BJ (cell line): ENCODE data around the gene RAET1E. TPM values are rescaled to one million over a fixed set of nuclear protein-coding genes. Genes with fewer than 3 reads are reported as not detected.
"Not testable (repeated sequence)": the region's sequence is repeated elsewhere in the genome, so short reads cannot be mapped to it uniquely, and the experiment has no call there.

ENCODE experiments used
- CTCF ChIA-PET: fragments of 350-600 bp; formaldehyde crosslinking; extraction: SDS; loops from one replicate; lab custom pipeline; 2021; ENCODE audit warnings: antibody characterized with exemption, inconsistent platforms; lab: Yijun Ruan, JAX
- POLR2A ChIA-PET: fragments of 300-600 bp; sonication (Branson Sonifier 250); formaldehyde crosslinking; extraction: SDS; loops from one replicate; lab custom pipeline; 2021; ENCODE audit warnings: antibody characterized with exemption; lab: Charles Lee
- DNase-seq: peaks from one replicate; pipeline ENCODE4 v3.0.0-alpha.2; 2011; ENCODE audit warnings: low read depth
- H3K27me3 ChIP-seq: 2 replicates; pipeline ENCODE4 v1.6.0; 2011; ENCODE audit warnings: low read length; ENCODE audit not compliant: control insufficient read depth, insufficient read depth
- H3K36me3 ChIP-seq: 2 replicates; pipeline ENCODE4 v1.5.1; 2011; ENCODE audit warnings: low read length; ENCODE audit not compliant: control insufficient read depth, insufficient read depth
- H3K4me3 ChIP-seq: 2 replicates; pipeline ENCODE4 v1.5.1; 2011; ENCODE audit warnings: low read depth, mild to moderate bottlenecking, control low read depth, low read length
- CTCF ChIP-seq: IDR thresholded peaks from 2 replicates; pipeline ENCODE4 v1.5.1; 2011; ENCODE audit warnings: low read depth, mild to moderate bottlenecking, control low read depth, inconsistent platforms, low read length, moderate library complexity; ENCODE audit not compliant: insufficient read depth
- polyA plus RNA-seq: library from polyadenylated mRNA; depleted of rRNA; stranded (reverse); fragments of >200 nt; gene quantifications from 2 replicates; pipeline ENCODE4 v1.2.3, GENCODE V29; 2011

The RAET1E gene
- polyA plus RNA-seq, 1 experiment, result 0.31 TPM

- no peak for TF ChIP-seq CTCF
- Histone ChIP-seq H3K27me3 (no peaks in the 10 kb centered on the region), H3K36me3 (no peaks in the 10 kb centered on the region), H3K4me3 (peak within 1 kb of the TSS; percentile 65)
- DNase-seq, result no peak
- CTCF ChIA-PET, result interaction anchor here (0.7 to 3.8 kb wide), 8 partner anchors 14 to 474 kb away, joined by 3 to 27 read pairs (median 6); no protein-coding TSS in a partner anchor
- POLR2A ChIA-PET, result no interaction called here
Observed at GRCh38 chr6:149863698-149864577, 34.0 kb downstream of the RAET1E start, which contains the start of gene LRP11. TSS of gene LRP11 (minus strand) at chr6:149864359. CDS start at chr6:149864020, 339 bp downstream.

- POLR2A ChIA-PET, result no interaction called here
- TF ChIP-seq CTCF, result no peak
- DNase-seq, result no peak
Observed at GRCh38 chr6:149862922-149863697, 34.8 kb downstream of the RAET1E start.

GRCh38 chr6:149862424-149862738 lies 35.5 kb downstream of the RAET1E start:
- H3K27me3 ChIP-seq, DNase-seq, H3K36me3 ChIP-seq, POLR2A ChIA-PET: not testable (repeated sequence)
- peak overlapping the region; percentile 65 for H3K4me3 ChIP-seq
- CTCF ChIA-PET, result interaction anchor here (1.0 to 3.0 kb wide), 3 partner anchors 13 to 62 kb away, joined by 3 to 7 read pairs (median 7); no protein-coding TSS in a partner anchor

More at GRCh38 chr6:149862922-149863697, 34.8 kb downstream of the RAET1E start:
- H3K27me3 ChIP-seq, result no peaks in the 10 kb centered on the region
- peak overlapping the region; percentile 65 for H3K4me3 ChIP-seq
- CTCF ChIA-PET, result interaction anchor here (0.9 to 3.8 kb wide), 5 partner anchors 13 to 28 kb away, joined by 3 to 27 read pairs (median 7); no protein-coding TSS in a partner anchor
- no peaks in the 10 kb centered on the region for H3K36me3 ChIP-seq

- Histone ChIP-seq H3K27me3 (no peaks in the 10 kb centered on the region), H3K4me3 (no peak overlapping the region), H3K36me3 (no peaks in the 10 kb centered on the region)
- POLR2A ChIA-PET, result no interaction called here
- CTCF ChIA-PET, result interaction anchor here (1.0 to 3.0 kb wide), 4 partner anchors 12 to 63 kb away, joined by 3 to 7 read pairs (median 6); no protein-coding TSS in a partner anchor
- no peak for TF ChIP-seq CTCF
- no peak for DNase-seq
Observed at GRCh38 chr6:149861603-149862423, 36.1 kb downstream of the RAET1E start.
